ENCODE data around the gene TRAPPC14.

GRCh38 chr7:100132697-100133151 is 25.8 kb downstream of the TRAPPC14 start:
- TF ChIP-seq POLR2A (IDR thresholded peaks at IDR 0.05) (no peak), CTCF (IDR thresholded peaks at IDR 0.05) (peak in 5 of 6 experiments; percentile 26 to 72 (median 45))

All from thyroid gland (tissue), 4 donors.